K562 (cell line): ENCODE results near the gene PCBP4. TPM values are rescaled to one million over a fixed set of nuclear protein-coding genes. Genes with fewer than 3 reads are reported as not detected.

Experiments
- ARID3A ChIP-seq: IDR thresholded peaks from 2 replicates; pipeline ENCODE4 v1.6.1; 2012; ENCODE audit warnings: low read depth, low read length, improper control_type of control experiment, borderline replicate concordance
- BRD9 ChIP-seq: fragments of 450-650 bp; IDR thresholded peaks from 2 replicates; pipeline ENCODE4 v1.6.1; 2018; ENCODE audit warnings: low read depth; ENCODE audit not compliant: partially characterized antibody
- BRF2 ChIP-seq: IDR thresholded peaks from 3 replicates; pipeline ENCODE4 v1.6.1; 2011; ENCODE audit warnings: borderline replicate concordance, mild to moderate bottlenecking; ENCODE audit not compliant: insufficient read length, insufficient read depth
- CLOCK ChIP-seq: fragments of 250-450 bp; sonication (Bioruptor Pico); IDR thresholded peaks from 2 replicates; pipeline ENCODE4 v1.4.0; 2020; ENCODE audit warnings: mild to moderate bottlenecking, moderate library complexity, borderline replicate concordance
- CTCF ChIP-seq, 3 experiments: IDR thresholded peaks in 2 of 3; conservative IDR thresholded peaks in 1 of 3; 2 replicates each; pipeline ENCODE4 v1.5.1; 2011 to 2012; ENCODE audit warnings: low read length in 3 of 3, mild to moderate bottlenecking in 3 of 3, control low read depth in 2 of 3, improper control_type of control experiment in 1 of 3, inconsistent platforms in 1 of 3, low read depth in 1 of 3, mixed read lengths in 1 of 3, moderate library complexity in 1 of 3; ENCODE audit not compliant: insufficient read depth in 2 of 3
- GATAD2A ChIP-seq: fragments of 450-650 bp; IDR thresholded peaks from 2 replicates; pipeline ENCODE4 v1.6.1; 2017
- HDAC6 ChIP-seq: IDR thresholded peaks from 2 replicates; pipeline ENCODE4 v1.6.1; 2012; ENCODE audit warnings: low read depth, mild to moderate bottlenecking, control low read depth, inconsistent platforms, low read length, moderate library complexity
- MYNN ChIP-seq, 2 experiments: sonication (generic); formaldehyde crosslinking in 1 of 2; IDR thresholded peaks; 2 replicates each; pipeline versions ENCODE4 v1.5.0 to v1.6.1; 2016 to 2020; ENCODE audit warnings: antibody characterized with exemption in 1 of 2, missing genetic modification reagents in 1 of 2
- NONO ChIP-seq, 2 experiments: fragments of 200-400 bp in 1 of 2; fragments of 450-650 bp in 1 of 2; formaldehyde crosslinking in 1 of 2; IDR thresholded peaks; 2 replicates each; pipeline ENCODE4 v1.6.1; 2017; ENCODE audit warnings: low read depth in 2 of 2, mild to moderate bottlenecking in 2 of 2, moderate library complexity in 2 of 2, low read length in 1 of 2
- POLR2AphosphoS5 ChIP-seq: IDR thresholded peaks from 2 replicates; pipeline ENCODE4 v1.6.1; 2011; ENCODE audit warnings: mild to moderate bottlenecking, low read depth, low read length, moderate library complexity; ENCODE audit not compliant: control insufficient read depth, insufficient read depth
- POLR3A ChIP-seq: IDR thresholded peaks from 2 replicates; pipeline ENCODE4 v1.6.1; 2011; ENCODE audit warnings: borderline replicate concordance, mild to moderate bottlenecking, moderate library complexity; ENCODE audit not compliant: insufficient read length, insufficient read depth; ENCODE audit errors: extremely low read depth
- PURB ChIP-seq: sonication (generic); formaldehyde crosslinking; IDR thresholded peaks from 2 replicates; pipeline ENCODE4 v1.9.0; 2021; ENCODE audit warnings: low read depth, mild to moderate bottlenecking, missing genetic modification reagents
- SAP30 ChIP-seq: fragments of 200-600 bp; sonication (generic); IDR thresholded peaks from 2 replicates; pipeline ENCODE4 v1.6.1; 2012; ENCODE audit warnings: borderline replicate concordance, low read depth, mild to moderate bottlenecking, moderate library complexity, low read length, control low read depth, inconsistent platforms; ENCODE audit not compliant: insufficient read depth, poor library complexity, severe bottlenecking
- SUPT5H ChIP-seq: fragments of 450-650 bp; IDR thresholded peaks from 2 replicates; pipeline ENCODE4 v1.6.1; 2016
- TFAP4 ChIP-seq: sonication (generic); formaldehyde crosslinking; IDR thresholded peaks from 2 replicates; pipeline ENCODE4 v1.8.0; 2022; ENCODE audit warnings: missing genetic modification reagents, mild to moderate bottlenecking, moderate library complexity, borderline replicate concordance
- polyA plus RNA-seq, 8 experiments: library from polyadenylated mRNA; depleted of rRNA in 4 of 8; stranded (reverse) in 5 of 8; unstranded in 3 of 8; fragments of >200 nt; fragmentation: Nextera tagmentation in 2 of 8; fragmentation: Illumina TruSeq in 1 of 8; extraction: Ambion mirVana in 2 of 8; extraction: Trizol in 1 of 8; gene quantifications; 2 replicates each; pipeline versions ENCODE4 v1.2.1 to v1.2.3, GENCODE V29; 2011 to 2014; ENCODE audit warnings: inconsistent platforms in 1 of 8, missing spikeins in 1 of 8
- total RNA-seq, 7 experiments: library from RNA; depleted of rRNA in 6 of 7; stranded (reverse); fragments of >200 nt in 6 of 7; fragmentation: Illumina TruSeq in 2 of 7; extraction: Trizol in 2 of 7; gene quantifications; 2 replicates each; pipeline versions ENCODE4 v1.2.1 to v1.2.3, GENCODE V29; 2011 to 2021; ENCODE audit warnings: low replicate concordance in 1 of 7

The PCBP4 gene
- total and polyA plus RNA-seq, 9 of the 15 experiments (the other 6 are each of a cell fraction or from before 2014, with no cell fraction given), result 0.06 to 5.8 (median 2.6) TPM

- peak; percentile 11 for TF ChIP-seq SUPT5H
- no peak for TF ChIP-seq SAP30
- no peak for TF ChIP-seq CTCF (IDR thresholded peaks at IDR 0.05 in 2 of 3, conservative IDR thresholded peaks at IDR 0.05 in 1 of 3; ENCODE audit: insufficient read depth in 2 of 3, low read depth in 1 of 3, low read length in 3 of 3)
- TF ChIP-seq BRD9, result no peak
- TF ChIP-seq POLR2AphosphoS5, result peak; percentile 65; the same call in 1 of the 2 replicates
- no peak for TF ChIP-seq PURB
- no peak for TF ChIP-seq ARID3A
- no peak for TF ChIP-seq CLOCK (CRISPR knock-in tag)
- peak; percentile 12; the same call in 1 of the 2 replicates for TF ChIP-seq TFAP4
- TF ChIP-seq HDAC6, result no peak
- no peak for TF ChIP-seq POLR3A
- TF ChIP-seq BRF2, result no peak
- no peak for TF ChIP-seq NONO (IDR thresholded peaks at IDR 0.05; ENCODE audit: low read depth in 2 of 2, low read length in 1 of 2)
- TF ChIP-seq GATAD2A, result no peak
- TF ChIP-seq MYNN (IDR thresholded peaks at IDR 0.05), result peak; percentile 42; the same call in 1 of the 2 replicates
- no peak for TF ChIP-seq MYNN (CRISPR knock-in tag; IDR thresholded peaks at IDR 0.05)
These were observed 24.9 kb upstream of the PCBP4 start (continued) for GRCh38 chr3:51992017-51992682.
